Endothelial cell of umbilical vein (primary cell): ENCODE measurements around the gene EDN1.

Source experiments
- CTCF ChIP-seq, 2 donors: IDR thresholded peaks; 1 replicate in 1 of 2; 2 replicates in 1 of 2; pipeline ENCODE4 v1.5.1; 2011; ENCODE audit warnings: low read length in 2 of 2, mild to moderate bottlenecking in 2 of 2, moderate library complexity in 2 of 2, control low read depth in 1 of 2, inconsistent platforms in 1 of 2, low read depth in 1 of 2; ENCODE audit not compliant: insufficient read depth in 1 of 2; ENCODE audit errors: extremely low read depth in 1 of 2
- EZH2 ChIP-seq: IDR thresholded peaks from 2 replicates; pipeline ENCODE4 v1.6.1; 2012; ENCODE audit warnings: borderline replicate concordance, low read depth, mild to moderate bottlenecking, moderate library complexity, low read length, inconsistent platforms; ENCODE audit not compliant: severe bottlenecking
- GATA2 ChIP-seq: IDR thresholded peaks from 2 replicates; pipeline ENCODE4 v1.7.0; 2011; ENCODE audit warnings: low read depth, mild to moderate bottlenecking, moderate library complexity, mixed read lengths, low read length; ENCODE audit not compliant: insufficient read length, insufficient read depth
- MAX ChIP-seq: IDR thresholded peaks from 2 replicates; pipeline ENCODE4 v1.6.1; 2011; ENCODE audit not compliant: insufficient read depth, insufficient read length
- POLR2A ChIP-seq: IDR thresholded peaks from 2 replicates; pipeline ENCODE4 v1.6.1; 2012; ENCODE audit warnings: low read depth, mild to moderate bottlenecking, control low read depth, low read length
- POLR2AphosphoS5 ChIP-seq: IDR thresholded peaks from 2 replicates; pipeline ENCODE4 v1.6.1; 2012; ENCODE audit warnings: low read depth, mild to moderate bottlenecking, control low read depth, low read length, moderate library complexity; ENCODE audit not compliant: insufficient read depth

DNA sequence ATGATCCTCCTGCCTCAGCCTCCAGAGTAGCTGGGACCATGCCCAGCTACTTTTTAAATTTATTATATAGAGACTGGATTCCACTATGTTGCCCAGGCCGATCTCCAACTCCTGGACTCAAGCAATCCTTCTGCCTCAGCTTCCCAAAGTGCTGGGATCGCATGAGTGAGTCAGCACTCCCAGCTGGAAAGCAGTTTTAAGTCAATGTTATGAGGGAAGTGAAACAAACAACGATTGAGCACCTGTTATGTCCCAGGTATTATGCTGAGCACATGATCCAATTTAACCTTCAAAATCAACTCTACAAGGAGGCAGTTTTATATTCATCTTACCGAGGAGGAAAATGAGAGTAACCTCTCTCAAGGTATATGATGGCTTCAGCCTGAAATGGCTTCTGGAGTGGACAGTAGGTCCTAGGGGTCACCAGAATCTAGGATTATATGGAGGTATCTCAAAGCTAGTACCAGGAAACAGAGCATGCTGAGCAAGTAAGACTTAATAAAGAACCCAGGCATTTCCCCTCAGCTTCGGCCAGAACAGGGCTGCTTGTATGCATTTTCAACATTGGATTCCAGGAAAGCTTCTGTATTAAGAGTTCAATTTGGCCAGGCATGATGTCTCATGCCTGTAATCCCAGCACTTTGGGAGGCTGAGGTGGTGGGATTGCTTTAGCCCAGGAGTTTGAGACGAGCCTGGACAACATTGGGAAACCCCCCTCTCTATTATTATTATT is 55.0 kb downstream of the EDN1 start:
- TF ChIP-seq CTCF (IDR thresholded peaks at IDR 0.05; ENCODE audit: extremely low read depth in 1 of 2, insufficient read depth in 1 of 2, low read depth in 1 of 2, low read length in 2 of 2) (no peak), MAX (no peak), EZH2 (no peak), POLR2AphosphoS5 (no peak), POLR2A (no peak), GATA2 (no peak)
